ENCODE measurements around the gene KRTAP4-11. TPM values are rescaled to one million over a fixed set of nuclear protein-coding genes. Genes with fewer than 3 reads are reported as not detected.
"Not testable (repeated sequence)": the region's sequence is repeated elsewhere in the genome, so short reads cannot be mapped to it uniquely, and the experiment has no call there.

KRTAP4-11 gene
- total RNA-seq, 1 donor from 2014 or later = not detected

- intact Hi-C loops (cut with DNase I) = no loop called here
- ATAC-seq (no peak), DNase-seq (ENCODE audit: missing footprints) (no peak)
Measured at GRCh38 chr17:41127371-41127770, 9.2 kb upstream of the KRTAP4-11 start.

- intact Hi-C loops (cut with DNase I) = no loop called here
- no peak for ATAC-seq
- no peak for DNase-seq (ENCODE audit: missing footprints)
Measured at GRCh38 chr17:41126412-41126811, 8.2 kb upstream of the KRTAP4-11 start.

GRCh38 chr17:41125064-41125463 is 6.9 kb upstream of the KRTAP4-11 start:
- intact Hi-C loops (cut with DNase I) = no loop called here
- DNase-seq (ENCODE audit: missing footprints) (no peak), ATAC-seq (no peak)

GRCh38 chr17:41123991-41124371 is 5.8 kb upstream of the KRTAP4-11 start, which contains the start of gene KRTAP4-12:
Gene KRTAP4-12 (minus strand): TSS chr17:41124182. CDS start chr17:41124122, 60 bp downstream.
- intact Hi-C loops (cut with DNase I); ATAC-seq; DNase-seq (ENCODE audit: missing footprints): not testable (repeated sequence)

- ATAC-seq; intact Hi-C loops (cut with DNase I); DNase-seq (ENCODE audit: missing footprints): not testable (repeated sequence)
Measured at GRCh38 chr17:41123292-41123990, 5.3 kb upstream of the KRTAP4-11 start.

GRCh38 chr17:41121742-41122141 is 3.6 kb upstream of the KRTAP4-11 start:
- no peak for DNase-seq (ENCODE audit: missing footprints)
- intact Hi-C loops (cut with DNase I) = no loop called here

GRCh38 chr17:41119696-41120690 is 1.8 kb upstream of the KRTAP4-11 start:
- intact Hi-C loops (cut with DNase I); DNase-seq (ENCODE audit: missing footprints); ATAC-seq: not testable (repeated sequence)

More at GRCh38 chr17:41121742-41122141, 3.6 kb upstream of the KRTAP4-11 start:
- no peak for ATAC-seq

- no peak for DNase-seq (ENCODE audit: missing footprints)
- intact Hi-C loops (cut with DNase I) = no loop called here
- ATAC-seq = no peak
Measured at GRCh38 chr17:41118721-41119120, 548 bp upstream of the KRTAP4-11 start.

GRCh38 chr17:41116297-41116696 is 1.9 kb downstream of the KRTAP4-11 start:
- ATAC-seq = no peak
- intact Hi-C loops (cut with DNase I) = no loop called here

GRCh38 chr17:41111151-41111885 is 6.9 kb downstream of the KRTAP4-11 start:
- ATAC-seq = no peak
- intact Hi-C loops (cut with DNase I) = no loop called here
- no peak for DNase-seq (ENCODE audit: missing footprints)

More at GRCh38 chr17:41116297-41116696, 1.9 kb downstream of the KRTAP4-11 start:
- no peak for DNase-seq (ENCODE audit: missing footprints)

- intact Hi-C loops (cut with DNase I); DNase-seq (ENCODE audit: missing footprints); ATAC-seq: not testable (repeated sequence)
Measured at GRCh38 chr17:41108728-41109386, 9.3 kb downstream of the KRTAP4-11 start.

- ATAC-seq = no peak
- intact Hi-C loops (cut with DNase I) = no loop called here
- no peak for DNase-seq (ENCODE audit: missing footprints)
Measured at GRCh38 chr17:41107941-41108450, 10.2 kb downstream of the KRTAP4-11 start.

GRCh38 chr17:41105347-41105746 is 12.8 kb downstream of the KRTAP4-11 start, which contains the start of gene KRTAP4-9:
Gene KRTAP4-9 (plus strand): TSS chr17:41105389. CDS start chr17:41105389, 0 bp downstream.
- ATAC-seq; intact Hi-C loops (cut with DNase I); DNase-seq (ENCODE audit: missing footprints): not testable (repeated sequence)

GRCh38 chr17:41104386-41105038 is 13.7 kb downstream of the KRTAP4-11 start:
- DNase-seq (ENCODE audit: missing footprints); ATAC-seq; intact Hi-C loops (cut with DNase I): not testable (repeated sequence)

GRCh38 chr17:41103896-41104295 is 14.3 kb downstream of the KRTAP4-11 start:
- intact Hi-C loops (cut with DNase I) = no loop called here
- ATAC-seq (no peak), DNase-seq (ENCODE audit: missing footprints) (no peak)

GRCh38 chr17:41101586-41102259 is 16.4 kb downstream of the KRTAP4-11 start, which contains the start of gene KRTAP4-16:
Gene KRTAP4-16 (minus strand): TSS chr17:41102209. CDS start chr17:41102209, 0 bp downstream.
- ATAC-seq = no peak

More at GRCh38 chr17:41101586-41102259, 16.4 kb downstream of the KRTAP4-11 start, which contains the start of gene KRTAP4-16:
- intact Hi-C loops (cut with DNase I) = no loop called here
- no peak for DNase-seq (ENCODE audit: missing footprints)
